GM12878 (cell line): ENCODE results near the gene PDCD6IP. TPM values are rescaled to one million over a fixed set of nuclear protein-coding genes. Genes with fewer than 3 reads are reported as not detected.

Experiments used
- ATAC-seq: fragments of 200-7000 bp; cut with Tn5 transposase; 3 replicates; pipeline ENCODE4 v1.9.1; 2020; ENCODE audit warnings: mild to moderate bottlenecking, moderate library complexity
- BruUV-seq: library from RNA; stranded (reverse); fragments of 400-500 nt; replicated peaks from 2 replicates; lab custom pipeline; 2021; lab: Mats Ljungman, UMichigan
- CTCF ChIA-PET: fragments of 300-600 bp; sonication (Branson Sonifier 250); formaldehyde crosslinking; extraction: SDS; loops from one replicate; lab custom pipeline; 2021; ENCODE audit warnings: inconsistent platforms; lab: Yijun Ruan, JAX
- POLR2A ChIA-PET: fragments of 350-600 bp; formaldehyde crosslinking; extraction: SDS; loops from one replicate; lab custom pipeline; 2021; ENCODE audit warnings: inconsistent platforms; lab: Charles Lee
- RAD21 ChIA-PET: fragments of 300-600 bp; sonication (Branson Sonifier 250); formaldehyde crosslinking; loops from one replicate; lab custom pipeline; 2023; ENCODE audit warnings: antibody characterized with exemption; ENCODE audit not compliant: unreplicated experiment; lab: Charles Lee
- SMC1A ChIA-PET: fragments of 300-600 bp; sonication (Branson Sonifier 250); formaldehyde crosslinking; loops from one replicate; lab custom pipeline; 2023; ENCODE audit not compliant: unreplicated experiment, uncharacterized antibody; lab: Charles Lee
- DNase-seq: peaks from one replicate; pipeline ENCODE4 v3.0.0-alpha.2; 2011; ENCODE audit warnings: low read depth, low spot score
- FAIRE-seq: peaks from 3 replicates; lab custom pipeline; 2011; peaks lifted over from hg19 to GRCh38; lab: Jason Lieb, UNC
- H2AFZ ChIP-seq: 2 replicates; pipeline ENCODE4 v1.6.0; 2011; ENCODE audit warnings: low read depth, low read length, control low read depth; ENCODE audit not compliant: control insufficient read depth
- H3K27ac ChIP-seq: 2 replicates; pipeline ENCODE4 v1.5.1; 2011; ENCODE audit warnings: control low read depth; ENCODE audit not compliant: control insufficient read depth, insufficient read depth
- H3K27me3 ChIP-seq, 2 experiments: replicated peaks in 1 of 2; 2 replicates each; pipeline versions ENCODE4 v1.6.0 to v1.6.1; 2011; ENCODE audit warnings: low read length in 1 of 2; ENCODE audit not compliant: control insufficient read depth in 2 of 2, insufficient read depth in 2 of 2
- H3K36me3 ChIP-seq, 2 experiments: 2 replicates each; pipeline ENCODE4 v1.5.1; 2011; ENCODE audit warnings: low read length in 1 of 2; ENCODE audit not compliant: control insufficient read depth in 2 of 2, insufficient read depth in 2 of 2
- H3K4me1 ChIP-seq: 2 replicates; pipeline ENCODE4 v1.6.1; 2011; ENCODE audit warnings: mild to moderate bottlenecking, low read length, moderate library complexity, mixed read lengths; ENCODE audit not compliant: control insufficient read depth, insufficient read depth
- H3K4me2 ChIP-seq: 2 replicates; pipeline ENCODE4 v1.6.0; 2011; ENCODE audit warnings: control low read depth; ENCODE audit not compliant: control insufficient read depth, insufficient read depth
- H3K4me3 ChIP-seq: fragments of 200-600 bp; sonication (generic); 2 replicates; pipeline ENCODE4 v1.5.1; 2016
- H3K79me2 ChIP-seq: 2 replicates; pipeline ENCODE4 v1.6.0; 2011; ENCODE audit warnings: low read length; ENCODE audit not compliant: control insufficient read depth, insufficient read depth
- H3K9ac ChIP-seq: 2 replicates; pipeline ENCODE4 v1.8.0; 2011; ENCODE audit warnings: low read length, control low read depth, mixed read lengths; ENCODE audit not compliant: control insufficient read depth, insufficient read depth
- H3K9me3 ChIP-seq: replicated peaks from 3 replicates; pipeline ENCODE4 v1.5.1; 2011; ENCODE audit warnings: mild to moderate bottlenecking, low read length; ENCODE audit not compliant: control insufficient read depth, insufficient read depth
- H4K20me1 ChIP-seq: 2 replicates; pipeline ENCODE4 v1.6.0; 2011; ENCODE audit not compliant: control insufficient read depth, insufficient read depth
- ATF7 ChIP-seq: fragments of 450-650 bp; IDR thresholded peaks from 2 replicates; pipeline ENCODE4 v1.6.1; 2016; ENCODE audit warnings: low read depth, mild to moderate bottlenecking
- IKZF1 ChIP-seq: fragments of 450-650 bp; conservative IDR thresholded peaks from 2 replicates; pipeline ENCODE4 v1.6.1; 2017; ENCODE audit warnings: antibody characterized with exemption, mild to moderate bottlenecking
- MEF2A ChIP-seq: IDR thresholded peaks from 2 replicates; pipeline ENCODE4 v1.6.1; 2011; ENCODE audit warnings: low read depth, mild to moderate bottlenecking, low read length, moderate library complexity; ENCODE audit not compliant: insufficient read depth
- NFXL1 ChIP-seq: fragments of 450-650 bp; IDR thresholded peaks from 2 replicates; pipeline ENCODE4 v1.6.1; 2017; ENCODE audit warnings: antibody characterized with exemption, mild to moderate bottlenecking, borderline replicate concordance
- NR2C2 ChIP-seq: IDR thresholded peaks from 2 replicates; pipeline ENCODE4 v1.6.1; 2011; ENCODE audit warnings: borderline replicate concordance, low read depth; ENCODE audit not compliant: control insufficient read depth, insufficient read length
- RBBP5 ChIP-seq: fragments of 200-600 bp; sonication (generic); conservative IDR thresholded peaks from 2 replicates; pipeline ENCODE4 v1.6.1; 2016
- WGBS: methylation state at CpG from one replicate; pipeline ENCODE4 v1.1.6; 2016; ENCODE audit warnings: low lambda C conversion rate; ENCODE audit not compliant: insufficient replicate concordance, insufficient coverage; ENCODE audit errors: missing lambda C conversion rate; 5-methylcytosine and 5-hydroxymethylcytosine counted together
- in situ Hi-C: fragments of 300-500 bp; cut with MboI; formaldehyde crosslinking; loops from 9 replicates; pipeline ENCODE4 v1.14.3; 2018; ENCODE audit warnings: mixed read lengths
- intact Hi-C: fragments of 100-400 bp; cut with micrococcal nuclease; formaldehyde crosslinking; loops from one replicate; pipeline ENCODE4 v1.14.2; 2022; ENCODE audit not compliant: unreplicated experiment
- polyA plus RNA-seq, 11 experiments: library from polyadenylated mRNA; depleted of rRNA in 4 of 11; unstranded in 6 of 11; stranded (reverse) in 5 of 11; fragments of >200 nt; fragmentation: Nextera tagmentation in 4 of 11; fragmentation: Illumina TruSeq in 1 of 11; extraction: Ambion mirVana in 4 of 11; extraction: Trizol in 1 of 11; gene quantifications; 1 replicate in 1 of 11; 2 replicates in 10 of 11; pipeline versions ENCODE4 v1.2.1 to v1.2.3, GENCODE V29; 2011 to 2016; ENCODE audit warnings: inconsistent platforms in 2 of 11, missing spikeins in 2 of 11, low read depth in 1 of 11
- total RNA-seq, 4 experiments: library from RNA; depleted of rRNA in 3 of 4; stranded (reverse); fragments of >200 nt in 3 of 4; fragmentation: Illumina TruSeq in 1 of 4; extraction: Trizol in 1 of 4; gene quantifications; 2 replicates each; pipeline versions ENCODE4 v1.2.1 to v1.2.3, GENCODE V29; 2013 to 2021
- TF ChIP-seq, protein P1 (sequence below): fragments of 450-650 bp; IDR thresholded peaks from 2 replicates; pipeline ENCODE4 v1.6.1; 2018; ENCODE audit warnings: mild to moderate bottlenecking, low read depth, moderate library complexity; ENCODE audit not compliant: partially characterized antibody
- TF ChIP-seq, protein P2 (sequence below): fragments of 450-650 bp; IDR thresholded peaks from 2 replicates; pipeline ENCODE4 v1.6.1; 2017; ENCODE audit warnings: low read depth, mild to moderate bottlenecking, moderate library complexity
- TF ChIP-seq, protein P3 (sequence below): IDR thresholded peaks from 2 replicates; pipeline ENCODE4 v1.6.1; 2012; ENCODE audit warnings: low read depth, low read length, improper control_type of control experiment
- TF ChIP-seq, protein P4 (sequence below): fragments of 450-650 bp; IDR thresholded peaks from 2 replicates; pipeline ENCODE4 v1.6.1; 2018; ENCODE audit warnings: borderline replicate concordance, mild to moderate bottlenecking; ENCODE audit not compliant: partially characterized antibody

The PDCD6IP gene
- total and polyA plus RNA-seq, 10 of the 15 experiments (the other 5 are each of a cell fraction or from before 2014, with no cell fraction given), result 16.0 to 169 (median 81.2) TPM

DNA sequence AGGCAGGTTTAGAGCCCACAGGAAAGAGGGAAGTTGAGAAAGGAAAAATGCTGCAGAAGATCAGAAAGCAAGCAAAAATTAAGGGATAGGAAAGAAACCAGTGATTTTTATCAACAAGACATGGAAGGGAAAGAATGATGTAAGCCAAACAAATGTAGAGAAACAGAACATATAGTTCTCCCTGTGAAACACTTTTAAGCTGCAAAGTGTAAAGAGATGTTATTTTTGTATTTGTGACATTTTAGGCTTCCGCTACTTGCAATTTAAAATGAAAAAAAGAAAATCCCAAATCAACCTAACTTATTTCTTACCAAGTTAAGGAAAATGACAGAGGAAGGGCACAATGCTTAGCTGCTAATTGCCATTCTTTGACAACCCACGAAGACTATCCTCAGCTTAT, 111.6 kb downstream of the PDCD6IP start:
- CTCF ChIA-PET, result no interaction called here
- no peaks in the 10 kb centered on the region for H3K79me2 ChIP-seq
- POLR2A ChIA-PET, result no interaction called here
- no peak overlapping the region for H3K4me2 ChIP-seq
- H3K4me1 ChIP-seq, result no peaks in the 10 kb centered on the region
- H3K27ac ChIP-seq, result no peak overlapping the region
- FAIRE-seq (no peak), ATAC-seq (no peak), DNase-seq (no peak)
- H3K9me3 ChIP-seq, result no peaks in the 10 kb centered on the region
- intact Hi-C loops, result no loop called here
- no peak overlapping the region for H2AFZ ChIP-seq
- no peaks in the 10 kb centered on the region; a peak in 1 of 4 replicates for H3K27me3 ChIP-seq
- H4K20me1 ChIP-seq, result no peaks in the 10 kb centered on the region
- WGBS, result 28% methylated on average over 2 of the region's 2 CpGs
- RAD21 ChIA-PET, result no interaction called here
- in situ Hi-C loops, result no loop called here
- H3K9ac ChIP-seq, result no peak overlapping the region
- SMC1A ChIA-PET, result no interaction called here
- TF ChIP-seq, protein P1, sequence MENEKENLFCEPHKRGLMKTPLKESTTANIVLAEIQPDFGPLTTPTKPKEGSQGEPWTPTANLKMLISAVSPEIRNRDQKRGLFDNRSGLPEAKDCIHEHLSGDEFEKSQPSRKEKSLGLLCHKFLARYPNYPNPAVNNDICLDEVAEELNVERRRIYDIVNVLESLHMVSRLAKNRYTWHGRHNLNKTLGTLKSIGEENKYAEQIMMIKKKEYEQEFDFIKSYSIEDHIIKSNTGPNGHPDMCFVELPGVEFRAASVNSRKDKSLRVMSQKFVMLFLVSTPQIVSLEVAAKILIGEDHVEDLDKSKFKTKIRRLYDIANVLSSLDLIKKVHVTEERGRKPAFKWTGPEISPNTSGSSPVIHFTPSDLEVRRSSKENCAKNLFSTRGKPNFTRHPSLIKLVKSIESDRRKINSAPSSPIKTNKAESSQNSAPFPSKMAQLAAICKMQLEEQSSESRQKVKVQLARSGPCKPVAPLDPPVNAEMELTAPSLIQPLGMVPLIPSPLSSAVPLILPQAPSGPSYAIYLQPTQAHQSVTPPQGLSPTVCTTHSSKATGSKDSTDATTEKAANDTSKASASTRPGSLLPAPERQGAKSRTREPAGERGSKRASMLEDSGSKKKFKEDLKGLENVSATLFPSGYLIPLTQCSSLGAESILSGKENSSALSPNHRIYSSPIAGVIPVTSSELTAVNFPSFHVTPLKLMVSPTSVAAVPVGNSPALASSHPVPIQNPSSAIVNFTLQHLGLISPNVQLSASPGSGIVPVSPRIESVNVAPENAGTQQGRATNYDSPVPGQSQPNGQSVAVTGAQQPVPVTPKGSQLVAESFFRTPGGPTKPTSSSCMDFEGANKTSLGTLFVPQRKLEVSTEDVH, result no peak
- TF ChIP-seq IKZF1, result no peak
- no peak for TF ChIP-seq MEF2A
- TF ChIP-seq, protein P2, sequence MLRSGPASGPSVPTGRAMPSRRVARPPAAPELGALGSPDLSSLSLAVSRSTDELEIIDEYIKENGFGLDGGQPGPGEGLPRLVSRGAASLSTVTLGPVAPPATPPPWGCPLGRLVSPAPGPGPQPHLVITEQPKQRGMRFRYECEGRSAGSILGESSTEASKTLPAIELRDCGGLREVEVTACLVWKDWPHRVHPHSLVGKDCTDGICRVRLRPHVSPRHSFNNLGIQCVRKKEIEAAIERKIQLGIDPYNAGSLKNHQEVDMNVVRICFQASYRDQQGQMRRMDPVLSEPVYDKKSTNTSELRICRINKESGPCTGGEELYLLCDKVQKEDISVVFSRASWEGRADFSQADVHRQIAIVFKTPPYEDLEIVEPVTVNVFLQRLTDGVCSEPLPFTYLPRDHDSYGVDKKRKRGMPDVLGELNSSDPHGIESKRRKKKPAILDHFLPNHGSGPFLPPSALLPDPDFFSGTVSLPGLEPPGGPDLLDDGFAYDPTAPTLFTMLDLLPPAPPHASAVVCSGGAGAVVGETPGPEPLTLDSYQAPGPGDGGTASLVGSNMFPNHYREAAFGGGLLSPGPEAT, result no peak
- no peak for TF ChIP-seq ATF7
- no peak for TF ChIP-seq NR2C2
- TF ChIP-seq, protein P3, sequence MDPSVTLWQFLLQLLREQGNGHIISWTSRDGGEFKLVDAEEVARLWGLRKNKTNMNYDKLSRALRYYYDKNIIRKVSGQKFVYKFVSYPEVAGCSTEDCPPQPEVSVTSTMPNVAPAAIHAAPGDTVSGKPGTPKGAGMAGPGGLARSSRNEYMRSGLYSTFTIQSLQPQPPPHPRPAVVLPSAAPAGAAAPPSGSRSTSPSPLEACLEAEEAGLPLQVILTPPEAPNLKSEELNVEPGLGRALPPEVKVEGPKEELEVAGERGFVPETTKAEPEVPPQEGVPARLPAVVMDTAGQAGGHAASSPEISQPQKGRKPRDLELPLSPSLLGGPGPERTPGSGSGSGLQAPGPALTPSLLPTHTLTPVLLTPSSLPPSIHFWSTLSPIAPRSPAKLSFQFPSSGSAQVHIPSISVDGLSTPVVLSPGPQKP, result no peak
- TF ChIP-seq, protein P4, sequence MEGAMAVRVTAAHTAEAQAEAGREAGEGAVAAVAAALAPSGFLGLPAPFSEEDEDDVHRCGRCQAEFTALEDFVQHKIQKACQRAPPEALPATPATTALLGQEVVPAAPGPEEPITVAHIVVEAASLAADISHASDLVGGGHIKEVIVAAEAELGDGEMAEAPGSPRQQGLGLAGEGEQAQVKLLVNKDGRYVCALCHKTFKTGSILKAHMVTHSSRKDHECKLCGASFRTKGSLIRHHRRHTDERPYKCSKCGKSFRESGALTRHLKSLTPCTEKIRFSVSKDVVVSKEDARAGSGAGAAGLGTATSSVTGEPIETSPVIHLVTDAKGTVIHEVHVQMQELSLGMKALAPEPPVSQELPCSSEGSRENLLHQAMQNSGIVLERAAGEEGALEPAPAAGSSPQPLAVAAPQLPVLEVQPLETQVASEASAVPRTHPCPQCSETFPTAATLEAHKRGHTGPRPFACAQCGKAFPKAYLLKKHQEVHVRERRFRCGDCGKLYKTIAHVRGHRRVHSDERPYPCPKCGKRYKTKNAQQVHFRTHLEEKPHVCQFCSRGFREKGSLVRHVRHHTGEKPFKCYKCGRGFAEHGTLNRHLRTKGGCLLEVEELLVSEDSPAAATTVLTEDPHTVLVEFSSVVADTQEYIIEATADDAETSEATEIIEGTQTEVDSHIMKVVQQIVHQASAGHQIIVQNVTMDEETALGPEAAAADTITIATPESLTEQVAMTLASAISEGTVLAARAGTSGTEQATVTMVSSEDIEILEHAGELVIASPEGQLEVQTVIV, result no peak
- no peak for TF ChIP-seq RBBP5
- no peak for TF ChIP-seq NFXL1
- H3K4me3 ChIP-seq, result no peak overlapping the region
- no peaks in the 10 kb centered on the region for H3K36me3 ChIP-seq
- no TSS peak for BruUV-seq
